ENCODE measurements around the gene NPLOC4. TPM values are rescaled to one million over a fixed set of nuclear protein-coding genes. Genes with fewer than 3 reads are reported as not detected.

NPLOC4 gene
- total and polyA plus RNA-seq, 4 donors, result 30.1 to 98.0 (median 51.3) TPM

- WGBS, 2 donors, result 6 to 10% methylated on average over 22 of the region's 22 CpGs
- Histone ChIP-seq H3K9ac (ENCODE audit: insufficient read depth in 1 of 2, low read length in 2 of 2) (peak overlapping the region in 1 of 2 donors; percentile 82), H3K27me3 (ENCODE audit: control insufficient read depth in 3 of 3, insufficient read depth in 3 of 3, low read length in 2 of 3) (no peaks in the 10 kb centered on the region), H3K4me1 (ENCODE audit: control insufficient read depth in 5 of 5, insufficient read depth in 5 of 5, low read length in 5 of 5) (peaks cover 0 to 16% (median 4%) of the 10 kb centered on the region in 5 donors), H3K9me3 (ENCODE audit: control insufficient read depth in 4 of 4, insufficient read depth in 3 of 4, low read length in 3 of 4) (peaks cover 0 to 5% (median 0%) of the 10 kb centered on the region in 4 donors), H3K36me3 (ENCODE audit: control insufficient read depth in 4 of 4, insufficient read depth in 4 of 4, low read length in 4 of 4) (peaks cover 18 to 39% (median 30%) of the 10 kb centered on the region in 4 donors), H3K4me3 (peak overlapping the region; percentile 90), H3K27ac (ENCODE audit: low read depth in 1 of 2, low read length in 1 of 2) (peak overlapping the region; percentile 42 to 89)
- DNase-seq (no peak), ATAC-seq (ENCODE audit: insufficient read depth, low FRiP score) (no peak)
- TF ChIP-seq CTCF (IDR thresholded peaks at IDR 0.05; ENCODE audit: control extremely low read depth, extremely low read depth), result no peak
Observed at GRCh38 chr17:81509972-81510784, 126.7 kb downstream of the NPLOC4 start.

- Histone ChIP-seq H3K9ac (ENCODE audit: insufficient read depth in 1 of 2, low read length in 2 of 2) (peak overlapping the region in 1 of 2 donors; percentile 82), H3K4me1 (ENCODE audit: control insufficient read depth in 5 of 5, insufficient read depth in 5 of 5, low read length in 5 of 5) (peaks cover 0 to 16% (median 4%) of the 10 kb centered on the region in 5 donors), H3K27ac (ENCODE audit: low read depth in 1 of 2, low read length in 1 of 2) (peak overlapping the region; percentile 9 to 21), H3K4me3 (peak overlapping the region; percentile 90), H3K27me3 (ENCODE audit: control insufficient read depth in 3 of 3, insufficient read depth in 3 of 3, low read length in 2 of 3) (no peaks in the 10 kb centered on the region), H3K36me3 (ENCODE audit: control insufficient read depth in 4 of 4, insufficient read depth in 4 of 4, low read length in 4 of 4) (peaks cover 18 to 39% (median 30%) of the 10 kb centered on the region in 4 donors), H3K9me3 (ENCODE audit: control insufficient read depth in 4 of 4, insufficient read depth in 3 of 4, low read length in 3 of 4) (peaks cover 0 to 5% (median 0%) of the 10 kb centered on the region in 4 donors)
- ATAC-seq (ENCODE audit: insufficient read depth, low FRiP score) (no peak), DNase-seq (no peak)
- no peak for TF ChIP-seq CTCF (IDR thresholded peaks at IDR 0.05; ENCODE audit: control extremely low read depth, extremely low read depth)
- WGBS, 2 donors, result 24 to 26% methylated on average over 12 of the region's 12 CpGs
Observed at GRCh38 chr17:81509207-81509971, 127.5 kb downstream of the NPLOC4 start.

GRCh38 chr17:81508639-81509206, 128.2 kb downstream of the NPLOC4 start:
- DNase-seq, result no peak
- peaks cover 18 to 39% (median 30%) of the 10 kb centered on the region in 4 donors for H3K36me3 ChIP-seq (ENCODE audit: control insufficient read depth in 4 of 4, insufficient read depth in 4 of 4, low read length in 4 of 4)
- no peak for TF ChIP-seq CTCF (IDR thresholded peaks at IDR 0.05; ENCODE audit: control extremely low read depth, extremely low read depth)
- H3K4me1 ChIP-seq (ENCODE audit: control insufficient read depth in 5 of 5, insufficient read depth in 5 of 5, low read length in 5 of 5), result peaks cover 0 to 12% (median 4%) of the 10 kb centered on the region in 5 donors
- peak overlapping the region; percentile 14 for H3K4me3 ChIP-seq
- peaks cover 0 to 5% (median 0%) of the 10 kb centered on the region in 4 donors for H3K9me3 ChIP-seq (ENCODE audit: control insufficient read depth in 4 of 4, insufficient read depth in 3 of 4, low read length in 3 of 4)
- H3K27ac ChIP-seq (ENCODE audit: low read depth in 1 of 2, low read length in 1 of 2), result peak overlapping the region in 1 of 2 donors; percentile 21
- ATAC-seq (ENCODE audit: insufficient read depth, low FRiP score), result no peak
- H3K9ac ChIP-seq (ENCODE audit: insufficient read depth in 1 of 2, low read length in 2 of 2), result peak overlapping the region in 1 of 2 donors; percentile 82
- 60 to 74% methylated on average over 10 of the region's 10 CpGs for WGBS, 2 donors
- no peaks in the 10 kb centered on the region for H3K27me3 ChIP-seq (ENCODE audit: control insufficient read depth in 3 of 3, insufficient read depth in 3 of 3, low read length in 2 of 3)

Small RNA genes within 50 kb of the gene (small RNA-seq; reads per million reads assigned to genes)
- not detected for gene RF00019 (ENCODE audit: low replicate concordance)

Other genes starting within 250 kb of the NPLOC4 start
- gene BAHCC1, start 241.7 kb downstream of the NPLOC4 start, total RNA-seq, result 10 to 100 TPM; 24.4 to 24.9 TPM
- gene BAHCC1, start 241.7 kb downstream of the NPLOC4 start, polyA plus RNA-seq, result 10 to 100 TPM in 1 of 2 donors, 1 to 10 TPM in 1; 7.6 to 10.5 TPM
- gene ACTG1, start 124.3 kb downstream of the NPLOC4 start, total RNA-seq, result 1,000 to 10,000 TPM; 3,059 to 3,066 TPM
- 1,000 to 10,000 TPM; 1,461 to 4,301 TPM for gene ACTG1, start 124.3 kb downstream of the NPLOC4 start, polyA plus RNA-seq
- 1 to 10 TPM; 2.1 to 3.9 TPM for gene FSCN2, start 108.7 kb downstream of the NPLOC4 start, total RNA-seq
- 1 to 10 TPM in 1 of 2 donors, under 1 TPM in 1; 0.46 to 1.8 TPM for gene FSCN2, start 108.7 kb downstream of the NPLOC4 start, polyA plus RNA-seq
- gene FAAP100, start 84.8 kb downstream of the NPLOC4 start, total RNA-seq, result 10 to 100 TPM; 20.8 to 34.4 TPM
- gene FAAP100, start 84.8 kb downstream of the NPLOC4 start, polyA plus RNA-seq, result 10 to 100 TPM; 21.4 to 29.3 TPM
- gene TSPAN10, start 84 bp upstream of the NPLOC4 start, total RNA-seq, result 1 to 10 TPM; 1.4 to 4.7 TPM
- under 1 TPM; 0.61 to 0.85 TPM for gene TSPAN10, start 84 bp upstream of the NPLOC4 start, polyA plus RNA-seq
- gene PDE6G, start 19.4 kb upstream of the NPLOC4 start, total RNA-seq, result 1 to 10 TPM in 1 of 2 donors, not detected in 1; 1.8 TPM
- 1 to 10 TPM; 1.8 to 2.1 TPM for gene PDE6G, start 19.4 kb upstream of the NPLOC4 start, polyA plus RNA-seq
- gene OXLD1, start 29.5 kb upstream of the NPLOC4 start, total RNA-seq, result 10 to 100 TPM in 1 of 2 donors, 1 to 10 TPM in 1; 8.9 to 35.1 TPM
- 10 to 100 TPM; 61.3 to 77.7 TPM for gene OXLD1, start 29.5 kb upstream of the NPLOC4 start, polyA plus RNA-seq
- 10 to 100 TPM; 10.2 to 23.6 TPM for gene CCDC137, start 29.6 kb upstream of the NPLOC4 start, total RNA-seq
- gene CCDC137, start 29.6 kb upstream of the NPLOC4 start, polyA plus RNA-seq, result 10 to 100 TPM; 16.6 to 16.8 TPM
- gene ARL16, start 46.7 kb upstream of the NPLOC4 start, total RNA-seq, result 10 to 100 TPM; 27.4 to 31.8 TPM
- 10 to 100 TPM; 27.8 to 59.5 TPM for gene ARL16, start 46.7 kb upstream of the NPLOC4 start, polyA plus RNA-seq
- gene HGS, start 46.9 kb upstream of the NPLOC4 start, total RNA-seq, result 100 to 1,000 TPM in 1 of 2 donors, 10 to 100 TPM in 1; 51.5 to 128 TPM
- 100 to 1,000 TPM; 100 to 115 TPM for gene HGS, start 46.9 kb upstream of the NPLOC4 start, polyA plus RNA-seq
- 10 to 100 TPM in 1 of 2 donors, 1 to 10 TPM in 1; 6.1 to 74.9 TPM for gene MRPL12, start 66.3 kb upstream of the NPLOC4 start, total RNA-seq
- 100 to 1,000 TPM; 132 to 154 TPM for gene MRPL12, start 66.3 kb upstream of the NPLOC4 start, polyA plus RNA-seq
- gene SLC25A10, start 75.2 kb upstream of the NPLOC4 start, total RNA-seq, result 10 to 100 TPM in 1 of 2 donors, 1 to 10 TPM in 1; 4.3 to 21.0 TPM
- 10 to 100 TPM; 13.0 to 21.5 TPM for gene SLC25A10, start 75.2 kb upstream of the NPLOC4 start, polyA plus RNA-seq
- gene GCGR, start 167.0 kb upstream of the NPLOC4 start, total RNA-seq, result under 1 TPM in 1 of 2 donors, not detected in 1; 0.11 TPM
- under 1 TPM; 0.09 to 0.12 TPM for gene GCGR, start 167.0 kb upstream of the NPLOC4 start, polyA plus RNA-seq
- 10 to 100 TPM; 47.6 to 96.2 TPM for gene MCRIP1, start 196.2 kb upstream of the NPLOC4 start, total RNA-seq
- 100 to 1,000 TPM; 117 to 188 TPM for gene MCRIP1, start 196.2 kb upstream of the NPLOC4 start, polyA plus RNA-seq
- gene PPP1R27, start 197.9 kb upstream of the NPLOC4 start, total RNA-seq, result not detected
- gene PPP1R27, start 197.9 kb upstream of the NPLOC4 start, polyA plus RNA-seq, result under 1 TPM in 1 of 2 donors, not detected in 1; 0.13 TPM
- gene P4HB, start 223.4 kb upstream of the NPLOC4 start, total RNA-seq, result 100 to 1,000 TPM; 356 to 990 TPM
- gene P4HB, start 223.4 kb upstream of the NPLOC4 start, polyA plus RNA-seq, result 100 to 1,000 TPM; 695 to 862 TPM
- gene ARHGDIA, start 234.2 kb upstream of the NPLOC4 start, total RNA-seq, result 100 to 1,000 TPM; 118 to 558 TPM
- 100 to 1,000 TPM; 327 to 464 TPM for gene ARHGDIA, start 234.2 kb upstream of the NPLOC4 start, polyA plus RNA-seq

Data from lung (tissue), 13 donors.